GM18511 (cell line): Measurements from ENCODE around the gene THADA.

ENCODE experiments used
- ATAC-seq: cut with Tn5 transposase; IDR thresholded peaks from one replicate; pipeline ENCODE4 v1.9.1; 2021; ENCODE audit warnings: mild to moderate bottlenecking, moderate library complexity; ENCODE audit not compliant: unreplicated experiment

The THADA gene

DNA sequence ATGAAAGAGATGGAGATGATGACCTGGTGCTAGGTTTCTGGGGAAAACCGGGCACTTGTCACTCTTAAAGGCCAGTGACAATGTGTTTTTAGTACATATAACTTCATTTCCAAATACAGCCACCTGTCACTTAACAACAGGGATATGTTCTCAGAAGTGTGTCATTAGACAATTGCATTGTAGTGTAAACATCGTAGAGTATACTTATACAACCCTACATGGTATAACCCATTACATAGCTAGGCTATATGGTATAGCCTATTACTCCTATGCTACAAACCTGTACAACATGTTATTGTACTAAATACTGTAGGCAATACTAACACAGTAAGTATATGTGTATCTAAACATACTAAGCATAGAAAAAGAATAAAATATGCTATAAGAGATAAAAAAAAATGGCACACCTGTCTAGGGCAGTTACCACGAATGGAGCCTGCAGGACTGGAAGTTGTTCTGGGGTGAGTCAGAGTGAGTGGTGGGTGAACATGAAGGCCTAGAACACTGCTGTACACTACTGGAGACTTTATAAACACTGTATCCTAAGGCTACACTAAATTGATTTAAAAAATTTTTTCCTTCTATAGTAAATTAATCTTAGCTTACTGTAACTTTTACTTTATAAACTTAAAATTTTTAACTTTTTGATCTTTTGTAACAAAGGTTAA lies 123.2 kb downstream of the THADA start:
- ATAC-seq, result no peak

DNA sequence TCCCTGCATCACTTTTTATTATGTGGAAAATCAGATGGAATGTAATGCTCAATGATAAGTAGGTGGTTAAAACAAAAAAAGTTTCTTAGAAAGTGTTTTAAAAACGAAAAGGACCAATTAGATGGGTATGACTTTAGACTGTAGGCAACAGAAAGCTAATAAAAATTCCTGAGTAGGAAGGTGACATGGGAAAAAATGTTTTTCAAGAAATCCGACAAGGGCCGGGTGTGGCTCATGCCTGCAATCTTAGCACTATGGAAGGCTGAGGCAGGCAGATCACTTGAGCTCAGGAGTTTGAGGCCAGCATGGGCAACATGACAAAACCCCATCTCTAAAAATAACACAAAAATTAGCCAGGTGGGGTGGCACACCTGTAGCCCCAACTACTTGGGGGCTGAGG lies 126.1 kb downstream of the THADA start:
- ATAC-seq, result no peak

DNA sequence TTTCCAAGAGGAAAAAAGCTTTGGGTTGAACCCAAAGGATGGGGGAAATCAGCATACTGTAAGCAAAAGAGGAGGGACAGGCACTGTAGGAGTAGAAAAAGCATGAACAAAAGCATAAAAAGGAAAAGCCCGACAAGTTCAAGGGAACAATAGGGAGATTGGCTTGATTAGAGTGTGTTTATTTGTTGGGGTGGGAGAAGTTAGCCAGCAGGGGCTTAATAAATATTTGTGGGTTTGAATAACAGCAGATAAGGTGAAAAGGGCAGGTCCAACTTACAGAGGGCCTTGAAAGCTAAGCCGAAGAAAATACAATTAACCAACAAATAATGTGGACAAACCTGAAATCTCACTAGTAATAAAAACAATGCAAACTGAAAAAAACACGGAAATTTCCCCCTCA lies 126.7 kb downstream of the THADA start:
- ATAC-seq, result no peak

DNA sequence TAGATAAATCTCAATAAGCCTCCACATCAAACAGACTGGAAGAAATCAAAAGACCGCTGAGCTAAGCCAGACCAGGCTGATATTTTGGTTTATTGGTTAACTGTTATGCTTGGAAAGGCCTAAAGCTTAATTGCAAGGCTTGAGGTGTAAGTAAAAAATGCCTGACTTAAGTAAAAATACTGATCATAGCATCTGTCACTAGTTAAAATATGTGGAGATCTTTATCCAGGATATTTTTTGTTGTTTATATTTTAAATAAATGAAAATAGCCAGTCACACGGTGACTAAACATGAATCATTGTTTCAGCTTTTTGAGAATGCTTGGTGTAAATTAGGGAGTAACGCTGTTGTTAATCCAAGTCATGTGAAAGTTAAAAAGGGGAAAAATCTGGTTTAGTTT lies 127.9 kb downstream of the THADA start:
- ATAC-seq, result no peak

DNA sequence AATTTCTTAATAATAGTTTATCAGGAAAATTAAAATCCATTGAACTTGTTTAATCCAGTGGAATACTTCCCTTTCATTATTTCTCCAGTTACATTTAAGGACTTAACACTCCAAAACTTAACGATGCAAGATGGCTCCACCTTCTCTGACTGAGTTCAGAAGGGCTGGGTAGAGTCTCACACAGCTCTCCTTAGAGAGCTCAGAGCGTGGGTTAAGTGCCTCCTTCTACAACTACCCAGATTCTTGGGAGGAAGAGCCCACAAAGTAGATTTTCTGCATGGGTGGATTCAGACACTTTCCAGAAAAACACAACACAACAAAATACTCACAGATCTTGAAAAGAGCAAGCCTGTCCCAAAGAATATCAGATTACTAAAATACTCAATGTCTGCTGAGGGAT lies 130.6 kb downstream of the THADA start:
- ATAC-seq, result no peak

DNA sequence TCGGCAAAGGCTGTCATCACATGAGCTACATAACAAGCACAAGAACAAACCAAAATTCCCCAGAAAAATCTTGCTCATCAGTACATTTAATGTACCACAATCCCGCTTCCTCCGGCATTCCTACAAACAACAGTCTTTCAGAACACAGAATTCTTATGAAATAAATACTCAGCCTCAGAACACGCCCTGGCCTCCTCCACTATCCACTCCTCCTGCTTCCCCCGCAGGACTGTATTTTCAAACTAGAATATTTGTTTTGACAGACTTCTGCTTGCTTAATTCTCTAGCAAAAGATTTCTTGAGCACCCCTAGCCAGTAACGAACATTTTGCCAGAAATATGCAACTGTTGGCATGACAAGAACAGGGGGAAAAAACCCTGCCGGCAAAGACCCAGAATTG lies 131.2 kb downstream of the THADA start:
- no peak for ATAC-seq

DNA sequence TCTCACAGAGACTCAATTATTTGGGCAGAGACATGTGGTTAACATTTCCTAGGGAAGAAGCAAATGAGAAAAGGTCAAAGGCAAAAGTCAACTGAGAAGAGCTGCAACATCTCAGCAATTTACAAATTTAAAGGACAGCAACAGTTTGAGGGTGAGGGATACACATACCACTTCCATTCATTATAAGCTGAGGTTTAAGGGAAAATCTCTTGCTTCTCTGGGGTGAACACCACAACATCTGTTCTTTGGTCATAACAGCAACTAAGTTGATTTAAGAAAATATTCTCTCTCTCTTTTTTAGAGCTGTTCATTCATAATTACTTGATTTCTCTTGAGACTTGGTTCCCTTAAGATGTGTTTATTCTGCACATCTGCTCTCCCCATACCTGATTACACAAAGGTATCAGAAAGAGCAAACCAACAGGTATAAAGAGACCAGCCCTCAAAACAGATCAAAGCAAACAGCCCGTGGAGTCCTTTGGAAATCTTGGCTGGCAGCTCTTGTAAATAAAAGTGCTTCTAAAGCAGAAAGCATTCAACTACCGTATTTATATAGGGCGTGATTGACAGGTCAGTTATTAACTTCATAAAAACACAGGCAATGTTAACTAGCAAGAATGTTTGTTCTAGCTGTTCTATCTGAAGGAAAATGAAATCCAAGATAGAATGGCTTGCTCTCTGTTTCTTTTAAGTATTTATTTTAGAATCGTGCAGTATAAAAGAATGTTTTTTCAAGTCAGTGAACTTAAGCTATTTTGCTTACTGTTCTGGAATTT lies 132.8 kb downstream of the THADA start:
- no peak for ATAC-seq

DNA sequence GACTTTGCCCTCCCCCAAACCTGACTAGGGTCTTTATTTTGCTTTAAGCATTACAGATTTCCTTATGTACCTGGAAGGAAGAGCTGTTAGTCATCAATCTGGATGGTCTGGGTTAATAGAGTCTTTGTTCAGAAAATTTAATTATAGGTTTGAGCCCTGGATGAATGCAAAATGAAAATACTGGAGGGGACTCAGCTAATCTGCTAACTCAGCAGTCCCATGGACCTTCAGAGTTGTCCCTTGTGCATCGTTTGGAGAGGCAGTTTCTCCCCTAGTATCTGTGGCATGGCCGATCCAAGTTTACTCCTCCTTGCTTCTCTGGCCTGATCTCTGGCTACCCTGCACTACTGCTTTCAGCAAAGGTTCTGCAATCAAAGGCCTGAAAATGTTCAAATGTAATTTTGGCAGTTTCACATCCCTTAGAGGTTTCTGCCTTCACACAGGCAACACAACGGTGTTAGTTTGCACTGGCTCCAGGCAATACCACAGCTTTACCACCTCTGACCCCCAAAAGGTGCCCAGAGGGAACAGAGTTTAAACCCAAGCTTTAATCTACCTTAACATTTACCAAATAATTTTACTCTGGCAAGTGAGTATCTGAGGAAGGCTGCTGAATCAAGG lies 134.3 kb downstream of the THADA start:
- ATAC-seq, result peak; percentile 94

DNA sequence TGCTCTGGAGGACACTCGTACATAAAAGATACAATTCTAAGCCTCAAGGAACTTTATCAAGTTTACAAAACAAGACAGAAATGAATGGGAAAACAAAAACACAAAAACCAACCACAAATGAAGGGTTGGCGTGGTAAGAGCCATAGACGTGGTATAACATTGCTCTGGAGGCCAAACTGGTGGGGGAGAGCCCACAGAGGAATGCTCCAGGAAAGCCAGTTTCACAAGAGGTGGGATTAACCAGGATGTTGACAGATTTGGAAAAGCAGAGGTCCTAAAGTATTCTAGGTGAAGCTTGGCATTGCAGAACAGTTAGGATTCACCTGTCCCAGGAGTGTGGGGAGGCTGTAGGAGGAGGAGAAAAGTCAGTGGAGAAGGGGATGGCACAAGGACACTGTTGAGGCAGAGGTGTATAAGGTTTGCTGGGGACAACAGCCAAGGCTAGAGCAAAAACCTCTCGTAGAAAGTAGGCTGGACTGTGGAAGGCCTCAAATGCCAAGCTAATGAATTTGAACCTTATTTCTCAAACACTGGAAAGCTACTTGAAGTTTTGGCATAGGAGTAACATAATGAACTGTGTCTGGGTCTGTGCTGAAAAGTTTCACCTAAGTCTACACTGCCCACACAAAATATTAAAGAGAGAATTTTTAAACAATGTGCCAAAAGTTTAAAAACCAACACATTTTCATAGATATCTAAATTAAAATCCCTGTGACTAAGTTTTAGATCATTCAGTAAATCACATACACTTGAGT lies 135.1 kb downstream of the THADA start:
- no peak for ATAC-seq

DNA sequence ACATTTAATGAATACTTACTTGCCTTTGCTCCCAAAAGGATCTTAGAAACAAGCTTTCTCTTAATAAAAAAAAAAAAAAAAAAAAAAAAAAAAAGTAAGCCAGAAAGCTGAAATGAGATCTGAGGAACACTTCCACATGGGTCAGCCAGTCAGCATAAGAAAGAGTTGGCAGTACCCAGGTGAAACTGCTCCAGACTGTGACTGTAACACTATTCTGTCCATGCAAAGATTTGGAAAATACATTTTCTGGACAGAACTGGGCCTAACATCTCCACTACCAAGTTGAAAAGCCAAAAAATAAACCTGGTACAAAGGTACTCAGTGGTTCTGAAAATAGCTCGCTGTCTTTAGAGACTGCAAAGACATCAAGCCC lies 135.7 kb downstream of the THADA start:
- no peak for ATAC-seq

DNA sequence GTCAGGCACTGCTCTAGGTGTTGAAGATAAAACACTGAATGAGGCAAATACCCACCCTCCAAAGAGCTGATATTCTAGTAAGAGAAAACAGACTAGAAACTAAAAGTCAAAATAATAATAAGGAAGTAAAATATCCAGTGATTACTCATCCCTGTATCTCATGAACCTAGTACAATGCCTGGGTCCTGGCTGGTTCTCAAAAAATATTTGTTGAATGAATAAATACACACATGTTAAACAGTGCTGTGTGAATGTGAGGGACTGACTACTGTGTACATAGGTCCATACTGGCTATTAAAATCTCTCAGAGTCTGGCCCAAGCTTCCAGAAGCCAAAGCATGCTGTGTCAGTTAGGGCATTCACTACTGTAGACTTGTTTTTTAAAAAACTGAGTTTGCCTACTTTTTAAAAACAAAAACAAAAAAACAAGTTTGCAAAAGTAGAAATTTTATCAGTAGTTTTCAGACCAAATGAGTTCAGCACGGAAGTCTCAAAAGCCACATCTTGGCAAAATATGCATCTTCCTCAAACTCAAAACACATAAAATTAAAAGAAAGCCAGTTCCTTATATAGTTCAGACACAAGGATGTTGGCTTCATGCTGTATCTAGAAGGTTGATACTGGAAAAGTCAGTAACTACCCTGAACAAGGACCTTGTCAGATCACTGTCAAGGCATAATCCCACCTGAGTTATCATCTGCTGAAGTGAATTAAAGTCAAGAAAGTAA lies 136.2 kb downstream of the THADA start:
- no peak for ATAC-seq

DNA sequence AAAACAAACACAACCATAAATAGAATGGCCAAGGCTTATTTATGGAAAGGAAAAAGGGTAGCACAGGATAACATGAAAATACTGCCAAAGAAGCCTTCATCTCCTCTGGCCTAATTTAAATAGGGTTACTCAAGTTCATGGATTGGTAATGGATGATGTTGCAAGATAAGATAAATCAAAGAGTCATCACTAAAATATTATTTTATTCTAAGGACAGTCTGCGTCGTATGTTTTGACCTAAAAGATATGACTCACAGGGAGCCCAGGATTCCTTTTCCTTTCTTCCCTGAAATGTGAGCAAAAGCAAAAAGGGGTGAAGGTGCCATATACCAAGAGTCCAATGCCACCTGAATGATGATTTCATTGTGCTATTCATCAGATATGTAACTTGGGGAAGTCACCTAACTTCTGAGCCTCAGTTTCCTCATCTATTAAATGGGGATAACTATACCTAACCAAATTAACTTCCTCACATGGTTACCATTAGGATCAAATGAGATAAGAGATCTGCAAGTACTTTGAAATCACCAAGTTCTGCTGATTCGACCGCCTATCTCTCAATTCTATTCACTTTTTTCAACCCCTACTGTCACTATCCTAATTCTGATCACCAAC lies 137.7 kb downstream of the THADA start:
- ATAC-seq, result no peak

DNA sequence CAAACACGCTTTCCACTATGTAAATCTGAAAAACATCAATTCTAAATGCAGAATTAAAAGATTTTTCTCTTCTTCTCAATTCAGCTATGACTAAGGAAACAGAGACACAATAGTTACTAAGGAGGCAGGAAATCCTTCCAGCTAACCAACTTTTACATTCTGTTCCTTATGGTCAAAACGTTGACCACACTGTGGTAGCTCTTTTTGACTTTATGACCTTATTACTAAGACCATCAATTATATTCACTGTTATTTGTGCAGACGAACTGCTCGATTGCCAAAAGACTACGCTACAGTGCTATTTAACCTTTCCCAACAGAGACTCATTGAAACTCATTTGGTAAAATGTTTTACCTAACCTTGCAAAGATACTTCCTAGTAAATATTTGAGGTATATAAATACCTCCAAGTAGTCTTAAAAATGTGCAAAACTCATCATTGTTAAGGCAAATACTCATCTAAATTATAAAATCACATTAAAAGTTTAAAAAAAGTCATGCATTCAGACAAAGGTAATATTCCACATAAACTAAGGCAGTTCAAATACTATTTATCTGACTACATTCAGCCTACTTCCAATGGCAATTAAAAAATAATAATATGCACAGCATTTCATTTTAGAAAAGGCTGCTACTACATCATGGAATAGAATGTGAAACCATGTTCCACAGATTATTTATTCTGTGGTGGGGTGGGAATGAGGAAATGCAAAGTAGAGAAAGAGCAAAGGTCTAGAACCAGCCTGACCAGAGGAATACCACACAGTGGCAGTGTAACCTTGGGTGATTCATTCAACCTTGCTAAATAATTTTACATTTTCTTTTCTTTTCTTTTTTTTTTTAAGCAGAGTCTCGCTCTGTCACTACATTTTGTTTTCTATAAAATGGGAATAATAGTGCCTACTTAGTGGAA lies 139.9 kb downstream of the THADA start:
- ATAC-seq, result no peak

DNA sequence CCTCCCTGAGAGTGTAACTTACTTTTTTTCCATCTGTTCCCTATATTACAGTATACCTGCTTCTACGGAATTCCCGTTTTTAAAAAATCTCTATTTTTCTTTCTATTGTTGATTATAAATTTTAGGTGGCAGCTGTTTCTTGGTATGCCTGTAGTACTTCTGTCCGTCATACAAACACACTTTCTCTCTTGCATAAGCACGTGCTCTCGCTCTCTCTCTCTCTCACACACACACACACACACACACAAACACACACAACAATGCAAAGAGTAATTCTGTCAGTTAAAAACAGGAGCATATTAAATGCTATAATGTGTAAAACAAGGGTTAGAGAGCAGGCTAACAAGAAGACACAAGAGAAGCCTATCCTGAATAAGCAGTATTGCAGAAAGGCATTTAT lies 140.5 kb downstream of the THADA start:
- ATAC-seq, result no peak

DNA sequence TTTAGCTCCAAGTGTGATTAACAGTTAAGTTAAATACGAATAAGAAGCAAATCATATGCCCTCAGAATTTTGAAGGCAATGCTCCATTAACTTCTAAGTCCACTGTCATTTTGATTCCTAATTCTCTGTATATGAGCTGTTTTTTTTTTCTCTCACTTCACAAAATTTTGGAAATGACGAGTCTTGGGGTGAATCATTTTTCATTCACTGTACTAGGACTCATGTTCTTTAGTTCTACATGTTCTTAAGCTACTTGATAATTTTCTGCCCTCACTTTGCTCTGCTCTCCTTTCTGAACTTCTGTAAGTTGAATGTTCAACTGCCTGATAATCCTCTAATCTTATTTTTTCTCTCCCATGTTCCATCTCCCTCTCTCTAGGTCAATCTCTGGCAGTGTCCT lies 141.0 kb downstream of the THADA start:
- no peak for ATAC-seq

DNA sequence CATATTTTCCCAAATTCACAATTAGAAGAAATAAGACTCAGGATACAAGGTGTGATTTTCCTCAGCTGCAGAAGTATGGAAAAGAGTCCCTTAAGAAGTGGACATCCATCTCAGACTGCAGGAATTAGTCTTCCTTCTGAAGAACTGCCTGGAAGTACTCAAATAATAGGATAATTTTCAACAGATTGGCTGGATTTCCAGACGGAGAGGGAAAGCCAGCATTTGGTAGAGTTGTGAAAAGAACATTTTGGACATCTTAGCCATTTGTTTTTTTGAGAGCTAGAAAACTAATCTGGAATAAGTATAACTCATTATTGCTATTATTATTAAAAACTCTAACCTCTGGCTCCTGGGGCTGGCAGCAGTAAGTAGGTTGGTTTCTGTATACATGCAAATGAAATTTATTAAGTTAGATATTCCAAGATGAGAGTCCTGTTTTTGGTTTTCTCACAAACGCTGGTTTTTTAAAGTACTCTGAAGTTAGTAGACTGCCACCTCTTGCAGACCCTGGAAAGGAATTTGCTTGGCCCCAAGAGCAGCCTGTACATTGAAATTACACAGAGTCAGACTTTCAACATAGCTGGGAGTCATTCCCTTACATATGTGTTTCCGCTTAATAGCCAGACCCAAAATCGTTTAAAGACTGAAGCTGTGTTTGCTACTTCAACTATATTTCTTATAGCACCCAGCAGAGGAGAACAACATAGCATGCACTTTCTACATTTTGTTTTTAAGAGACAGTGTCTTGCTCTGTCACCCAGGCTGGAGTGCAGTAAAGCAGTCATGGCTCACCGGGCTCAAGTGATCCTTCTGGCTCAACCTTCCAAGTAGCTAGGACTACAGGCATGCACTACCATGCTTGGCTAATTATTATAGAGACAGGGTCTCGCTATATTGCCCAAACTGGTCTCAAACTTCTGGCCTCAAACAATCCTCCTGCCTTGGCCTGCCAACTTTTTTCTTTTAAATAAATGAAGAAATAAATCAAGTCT lies 142.4 kb downstream of the THADA start:
- no peak for ATAC-seq

DNA sequence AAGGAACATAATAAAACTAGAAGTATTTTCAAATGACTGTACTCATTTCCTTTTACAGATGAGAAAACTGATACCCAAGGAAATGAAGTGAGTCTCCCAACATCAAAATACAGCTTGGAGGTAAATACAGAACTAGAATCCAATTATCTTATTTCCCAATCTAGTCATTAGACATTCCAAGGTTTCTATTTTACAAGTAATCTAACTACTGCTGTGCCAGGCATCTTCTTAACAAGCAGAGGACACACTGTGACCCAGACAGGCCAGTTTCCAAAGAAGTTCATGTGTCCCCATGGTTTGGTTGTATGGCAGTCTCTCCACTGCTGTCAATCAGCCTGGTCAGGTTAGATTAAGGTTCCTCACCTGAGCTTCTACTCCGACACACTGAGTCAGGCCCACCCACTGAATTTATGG lies 143.5 kb downstream of the THADA start:
- ATAC-seq, result no peak

DNA sequence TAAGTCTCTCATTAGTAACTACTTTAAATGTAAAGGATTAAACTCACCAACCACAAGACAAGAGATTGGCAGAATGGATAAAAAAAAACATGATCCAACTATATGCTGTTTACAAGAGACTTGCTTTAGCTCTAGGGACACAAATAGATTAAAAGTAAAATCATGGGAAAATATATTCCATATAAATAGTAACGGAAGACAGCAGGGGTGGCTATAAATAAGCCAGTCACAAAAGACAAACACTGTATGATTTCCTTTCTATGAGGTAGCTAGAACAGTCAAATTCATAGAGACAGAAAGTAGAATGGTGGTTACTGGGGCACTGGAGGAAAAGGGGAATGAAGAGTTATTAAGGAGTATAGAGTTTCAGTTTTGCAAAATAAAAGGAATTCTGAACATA lies 145.2 kb downstream of the THADA start:
- no peak for ATAC-seq
